ENCODE data around the gene RSAD1. TPM values are rescaled to one million over a fixed set of nuclear protein-coding genes. Genes with fewer than 3 reads are reported as not detected.

The RSAD1 gene
- total and polyA plus RNA-seq, 2 donors (not counting 3 experiments of a cell fraction or from before 2014, with no cell fraction given), result 20.3 to 35.5 TPM

DNA sequence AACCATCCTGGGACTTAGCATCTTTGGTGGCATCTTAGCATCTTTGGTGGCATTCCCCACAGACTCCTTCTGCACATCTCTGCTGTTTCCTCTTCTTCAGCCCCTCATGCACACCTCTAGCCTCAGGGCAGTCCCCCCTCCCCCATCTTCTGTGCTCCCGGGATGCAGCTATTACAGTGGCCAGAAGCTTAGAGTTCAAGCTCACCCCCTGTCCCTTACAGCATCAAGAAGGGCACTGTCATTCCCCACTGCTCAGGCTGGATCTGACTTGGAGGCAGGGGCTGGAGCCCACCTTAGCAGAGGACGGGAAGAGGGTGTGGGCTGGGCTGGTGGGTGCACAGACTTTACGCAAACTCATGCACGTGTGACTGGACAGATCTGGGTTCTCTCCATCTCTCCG is 54.5 kb downstream of the RSAD1 start:
- Histone ChIP-seq H3K4me3 (replicated peaks in 1 of 3; ENCODE audit: insufficient read depth in 1 of 3, low read depth in 1 of 3, low read length in 3 of 3) (no peak overlapping the region), H3K36me3 (ENCODE audit: control insufficient read depth in 2 of 2, extremely low read depth in 1 of 2, insufficient read depth in 2 of 2, low read length in 2 of 2) (no peaks in the 10 kb centered on the region), H4K20me1 (replicated peaks; ENCODE audit: control insufficient read depth, extremely low read depth, insufficient read depth, low read length) (no peaks in the 10 kb centered on the region), H3K27ac (ENCODE audit: insufficient read depth, low read depth, low read length) (no peak overlapping the region), H3K27me3 (ENCODE audit: control insufficient read depth in 2 of 2, insufficient read depth in 2 of 2, low read length in 2 of 2) (peaks cover 13 to 29% of the 10 kb centered on the region in 2 experiments), H3K9me3 (replicated peaks; ENCODE audit: control insufficient read depth, insufficient read depth, low read length) (no peaks in the 10 kb centered on the region), H3K9me1 (replicated peaks; ENCODE audit: control insufficient read depth, extremely low read depth, insufficient read depth, low read length) (no peaks in the 10 kb centered on the region), H3K79me2 (ENCODE audit: control insufficient read depth, insufficient read depth, low read length) (no peaks in the 10 kb centered on the region), H2AFZ (ENCODE audit: low read depth, low read length) (no peak overlapping the region), H3K9ac (replicated peaks; ENCODE audit: extremely low read depth, insufficient read depth, low read length) (no peak overlapping the region), H3K4me2 (ENCODE audit: insufficient read depth, low read length) (no peak overlapping the region), H3K4me1 (ENCODE audit: control insufficient read depth, extremely low read depth, insufficient read depth, low read length) (no peaks in the 10 kb centered on the region)
- FAIRE-seq (no peak), DNase-seq (ENCODE audit: low read depth, low spot score) (no peak)
- no TSS peak for BruUV-seq (replicated peaks)
- TF ChIP-seq, protein P1, sequence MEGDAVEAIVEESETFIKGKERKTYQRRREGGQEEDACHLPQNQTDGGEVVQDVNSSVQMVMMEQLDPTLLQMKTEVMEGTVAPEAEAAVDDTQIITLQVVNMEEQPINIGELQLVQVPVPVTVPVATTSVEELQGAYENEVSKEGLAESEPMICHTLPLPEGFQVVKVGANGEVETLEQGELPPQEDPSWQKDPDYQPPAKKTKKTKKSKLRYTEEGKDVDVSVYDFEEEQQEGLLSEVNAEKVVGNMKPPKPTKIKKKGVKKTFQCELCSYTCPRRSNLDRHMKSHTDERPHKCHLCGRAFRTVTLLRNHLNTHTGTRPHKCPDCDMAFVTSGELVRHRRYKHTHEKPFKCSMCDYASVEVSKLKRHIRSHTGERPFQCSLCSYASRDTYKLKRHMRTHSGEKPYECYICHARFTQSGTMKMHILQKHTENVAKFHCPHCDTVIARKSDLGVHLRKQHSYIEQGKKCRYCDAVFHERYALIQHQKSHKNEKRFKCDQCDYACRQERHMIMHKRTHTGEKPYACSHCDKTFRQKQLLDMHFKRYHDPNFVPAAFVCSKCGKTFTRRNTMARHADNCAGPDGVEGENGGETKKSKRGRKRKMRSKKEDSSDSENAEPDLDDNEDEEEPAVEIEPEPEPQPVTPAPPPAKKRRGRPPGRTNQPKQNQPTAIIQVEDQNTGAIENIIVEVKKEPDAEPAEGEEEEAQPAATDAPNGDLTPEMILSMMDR (IDR thresholded peaks at IDR 0.05; ENCODE audit: extremely low read depth in 1 of 2, insufficient read depth in 1 of 2, low read depth in 1 of 2, low read length in 2 of 2), result no peak
- TF ChIP-seq FOS (IDR thresholded peaks at IDR 0.05; ENCODE audit: borderline replicate concordance, insufficient read depth, low read length), result no peak
- no peak for TF ChIP-seq POLR2AphosphoS5 (IDR thresholded peaks at IDR 0.05; ENCODE audit: insufficient read depth, low read depth, low read length)
- TF ChIP-seq, protein P2, sequence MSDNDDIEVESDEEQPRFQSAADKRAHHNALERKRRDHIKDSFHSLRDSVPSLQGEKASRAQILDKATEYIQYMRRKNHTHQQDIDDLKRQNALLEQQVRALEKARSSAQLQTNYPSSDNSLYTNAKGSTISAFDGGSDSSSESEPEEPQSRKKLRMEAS (IDR thresholded peaks at IDR 0.05; ENCODE audit: insufficient read depth, insufficient read length), result no peak
- TF ChIP-seq EZH2 (IDR thresholded peaks at IDR 0.05; ENCODE audit: borderline replicate concordance, low read depth, low read length, severe bottlenecking), result no peak
- TF ChIP-seq JUN (IDR thresholded peaks at IDR 0.05; ENCODE audit: borderline replicate concordance, insufficient read depth, insufficient read length, low read depth), result no peak
- TF ChIP-seq MYC (IDR thresholded peaks at IDR 0.05; ENCODE audit: low read depth, low read length), result no peak
- no peak for TF ChIP-seq POLR2A (IDR thresholded peaks at IDR 0.05; ENCODE audit: low read depth, low read length)
- TF ChIP-seq GATA2 (IDR thresholded peaks at IDR 0.05; ENCODE audit: insufficient read depth, insufficient read length, low read depth, low read length), result no peak
- dilution Hi-C loops (cut with MboI; ENCODE audit: extremely low pct_ligation_motif_present, low sequenced_read_pairs), result no loop called here
- ChIA-PET POLR2A (no interaction called here), CTCF (no interaction called here)
- intact Hi-C loops (cut with micrococcal nuclease), result no loop called here
